NCI-H187 (cell line): ENCODE data around the gene ARHGAP28.

ENCODE experiments used
- DNase-seq, 2 experiments: peaks; one replicate each; lab custom pipeline; 2025; lab: John Stamatoyannopoulos, UW

ARHGAP28 gene

GRCh38 chr18:6732952-6733351, 3.4 kb downstream of the ARHGAP28 start:
- DNase-seq, result no peak

GRCh38 chr18:6733758-6734157, 4.2 kb downstream of the ARHGAP28 start:
- DNase-seq, result no peak

- no peak for DNase-seq
These were observed 5.4 kb downstream of the ARHGAP28 start for GRCh38 chr18:6734726-6735430.

DNA sequence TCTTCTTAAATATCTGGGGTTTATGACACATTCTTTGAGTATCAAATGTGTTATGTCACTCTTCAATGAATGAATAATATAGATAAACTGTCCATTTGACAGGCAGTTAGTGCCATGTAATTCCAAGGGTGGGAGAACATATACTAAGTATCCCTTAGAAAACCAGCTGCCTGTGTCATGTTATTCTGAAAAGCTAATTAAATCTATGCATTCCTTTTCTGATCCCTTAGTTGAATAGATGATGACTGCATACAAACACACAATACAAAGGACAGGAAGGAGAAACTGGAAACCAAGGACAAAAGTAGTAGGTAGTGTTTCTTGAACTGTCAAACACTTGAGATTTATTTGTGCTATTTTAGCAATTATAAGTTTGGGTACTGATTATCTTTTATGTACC, 8.3 kb downstream of the ARHGAP28 start:
- DNase-seq, result no peak

- DNase-seq, result no peak
These were observed 9.1 kb downstream of the ARHGAP28 start for GRCh38 chr18:6738622-6739021.

GRCh38 chr18:6741232-6741663, 11.7 kb downstream of the ARHGAP28 start:
- no peak for DNase-seq

GRCh38 chr18:6741786-6742185, 12.3 kb downstream of the ARHGAP28 start:
- no peak for DNase-seq

DNA sequence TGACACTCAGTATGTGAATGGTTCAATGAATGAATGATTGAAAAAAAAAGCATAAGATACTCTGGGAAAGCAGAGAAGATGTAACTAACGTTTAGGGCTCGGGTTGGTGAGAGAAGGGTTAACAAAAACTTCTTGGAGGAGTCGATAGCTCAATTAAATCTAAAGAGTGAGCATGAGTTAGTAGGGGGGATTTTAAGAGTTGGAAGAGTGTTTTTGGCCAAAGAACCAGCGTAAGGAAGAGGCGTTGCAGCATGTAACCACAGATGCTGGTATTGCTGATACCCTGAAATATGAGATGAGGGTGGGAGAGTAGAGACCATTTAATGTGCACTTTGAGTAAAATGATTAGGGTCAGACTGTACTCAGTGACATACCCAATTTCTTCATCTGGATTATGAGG, 14.5 kb downstream of the ARHGAP28 start:
- no peak for DNase-seq

DNA sequence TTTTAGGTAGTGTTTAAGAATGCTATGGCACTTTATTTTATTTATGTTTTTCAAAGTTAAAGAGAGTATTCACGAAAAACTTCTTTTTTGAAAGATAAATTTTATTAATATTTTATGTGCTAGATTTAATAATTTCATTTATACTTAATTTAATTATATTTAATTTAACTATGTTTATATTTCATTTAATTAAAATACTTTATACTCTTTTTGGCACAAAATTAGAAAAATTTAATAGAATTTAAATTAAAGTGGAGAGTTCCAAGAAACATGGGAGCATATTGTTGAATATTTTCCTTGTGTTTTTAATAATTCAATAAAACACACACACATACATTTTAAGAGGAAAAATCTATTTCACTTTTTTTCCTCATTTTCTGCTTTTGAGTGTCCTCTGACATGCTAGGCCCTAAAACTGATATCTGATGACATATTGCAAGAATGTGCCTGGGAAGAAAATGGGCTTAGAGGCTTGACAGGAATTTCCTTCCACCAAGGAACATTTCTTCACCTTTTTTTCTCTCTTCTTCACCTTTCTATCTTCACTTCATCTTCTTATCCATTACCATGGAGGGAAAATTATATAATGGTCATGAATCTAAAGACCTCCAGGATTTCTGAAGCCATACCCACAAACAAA, 15.4 kb downstream of the ARHGAP28 start:
- DNase-seq, result no peak

DNA sequence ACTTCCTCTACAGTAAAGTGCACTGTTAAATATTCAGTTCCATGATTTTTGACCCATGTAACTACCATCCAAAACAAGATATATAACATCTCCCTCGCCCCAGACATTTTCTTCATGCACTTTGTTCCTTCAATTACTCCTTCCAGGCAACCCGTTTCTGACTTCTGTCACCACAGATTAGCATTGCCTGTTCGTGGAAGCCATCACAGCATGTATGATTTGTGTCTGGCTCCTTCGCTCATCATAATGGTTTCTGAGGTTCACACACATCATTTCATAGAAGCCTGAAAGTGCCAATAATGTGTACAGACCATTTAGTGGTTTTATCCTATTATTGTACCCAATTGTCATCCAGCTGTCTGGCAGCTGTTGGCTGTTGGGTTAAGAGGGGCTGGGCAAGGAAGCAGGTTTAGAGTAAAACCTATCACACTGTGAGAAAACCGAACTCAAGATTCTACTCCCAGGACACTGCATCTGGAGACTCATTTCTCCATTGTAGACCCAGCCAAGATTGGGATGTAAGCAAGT, 16.1 kb downstream of the ARHGAP28 start:
- no peak for DNase-seq

- DNase-seq, result no peak
These were observed 17.0 kb downstream of the ARHGAP28 start for GRCh38 chr18:6746386-6746960.

GRCh38 chr18:6747646-6748045, 18.1 kb downstream of the ARHGAP28 start:
- DNase-seq, result no peak

DNA sequence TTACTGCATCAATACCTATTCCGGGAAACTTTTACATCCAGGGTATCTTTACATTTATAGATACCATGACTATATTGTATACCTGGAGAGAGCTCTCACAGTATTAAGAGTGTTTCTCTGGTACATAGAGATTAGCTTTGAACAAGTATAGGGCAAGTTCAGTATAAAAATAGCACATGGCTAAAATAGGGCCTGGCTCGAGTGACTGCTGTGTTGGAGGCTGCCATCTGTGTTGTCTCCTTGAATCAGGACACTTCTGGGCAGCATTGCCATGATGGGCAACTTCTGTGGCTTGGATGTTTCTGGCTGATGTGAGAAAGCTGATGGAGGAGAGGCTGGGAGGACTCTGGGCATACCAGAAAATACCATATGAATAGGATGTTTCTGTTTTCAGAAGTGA, 18.7 kb downstream of the ARHGAP28 start:
- DNase-seq, result no peak

GRCh38 chr18:6750411-6750810, 20.9 kb downstream of the ARHGAP28 start:
- no peak for DNase-seq

GRCh38 chr18:6751222-6751621, 21.7 kb downstream of the ARHGAP28 start:
- no peak for DNase-seq

- DNase-seq, result no peak
These were observed 22.8 kb downstream of the ARHGAP28 start for GRCh38 chr18:6752202-6752860.

DNA sequence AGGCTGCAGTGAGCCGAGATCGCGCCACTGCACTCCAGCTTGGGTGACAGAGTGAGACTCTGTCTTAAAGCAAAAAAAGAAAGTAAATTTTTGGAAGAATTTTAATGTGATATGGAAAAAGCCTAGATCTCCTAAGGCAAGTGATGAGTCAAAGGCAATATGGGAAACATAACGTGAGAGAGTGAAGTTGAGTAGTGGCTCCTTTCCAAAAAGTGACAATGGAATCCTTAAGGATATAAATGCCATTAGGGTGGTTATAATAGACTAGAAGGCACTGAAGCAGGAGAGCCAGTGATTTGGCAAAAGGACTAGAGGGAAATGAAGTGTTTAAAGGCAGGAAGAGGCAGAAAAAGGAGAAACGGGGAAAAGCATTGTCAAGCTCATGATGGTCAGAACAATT, 25.6 kb downstream of the ARHGAP28 start:
- no peak for DNase-seq

DNA sequence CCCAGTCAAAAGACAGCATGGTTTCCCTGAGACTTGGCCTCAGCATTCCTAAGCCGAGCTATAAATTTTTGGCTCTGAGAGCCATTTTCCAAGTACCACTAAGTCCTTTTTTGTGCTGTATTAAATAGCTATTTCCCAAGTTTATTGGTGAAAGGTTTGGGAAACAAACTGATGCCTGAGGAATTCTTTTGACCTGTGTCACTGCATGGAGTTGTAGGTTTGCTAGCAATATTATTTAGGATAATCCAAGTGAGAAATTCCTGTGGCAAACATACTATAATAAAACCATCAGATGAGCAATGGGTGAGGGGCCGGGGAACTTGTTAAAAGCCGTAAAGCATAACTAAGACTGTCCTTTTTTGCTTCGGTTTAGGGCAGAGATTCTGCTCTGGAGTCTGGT, 28.4 kb downstream of the ARHGAP28 start:
- DNase-seq, result no peak

GRCh38 chr18:6759579-6759978, 30.1 kb downstream of the ARHGAP28 start:
- DNase-seq, result no peak

GRCh38 chr18:6763524-6763923, 34.0 kb downstream of the ARHGAP28 start:
- DNase-seq, result no peak

GRCh38 chr18:6764382-6764781, 34.9 kb downstream of the ARHGAP28 start:
- no peak for DNase-seq

DNA sequence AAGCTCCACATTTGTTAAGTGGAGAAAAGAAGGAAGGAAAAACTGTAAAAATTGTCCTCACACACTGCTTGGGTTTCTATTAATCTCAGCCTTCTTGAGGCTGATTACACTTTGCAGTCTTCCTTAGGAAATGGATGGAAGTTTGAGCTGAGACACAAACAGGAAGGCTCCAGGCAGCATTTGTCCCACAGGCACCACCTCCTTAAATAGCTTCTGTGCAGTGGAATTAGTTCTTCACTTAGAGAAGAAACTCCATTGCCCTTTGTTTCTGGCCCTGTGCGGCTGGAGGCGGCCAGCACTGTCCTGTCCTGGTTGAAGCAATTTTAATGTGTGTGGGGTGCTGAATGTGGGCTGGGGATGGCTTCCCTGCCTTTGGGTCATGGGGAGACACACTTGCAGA, 44.3 kb downstream of the ARHGAP28 start:
- no peak for DNase-seq

DNA sequence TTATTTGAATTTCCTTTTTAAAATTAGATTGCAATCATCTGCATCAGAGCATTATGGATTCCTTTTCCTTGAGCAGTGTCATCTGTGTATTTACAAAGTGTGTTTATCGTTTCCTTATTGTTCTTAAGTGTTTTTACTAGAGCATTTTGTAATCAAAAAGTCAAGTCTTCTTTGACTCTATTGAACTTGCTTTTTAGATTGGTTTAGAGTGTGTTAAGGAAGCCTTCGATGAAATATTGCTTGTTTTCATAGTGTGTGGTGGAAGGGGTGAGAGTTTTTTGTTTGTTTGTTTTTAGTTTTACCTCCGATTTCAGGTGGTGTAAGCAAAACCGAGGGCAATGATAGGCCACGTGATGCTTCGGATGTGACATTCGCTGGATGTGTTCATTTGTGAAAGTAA, 45.7 kb downstream of the ARHGAP28 start:
- no peak for DNase-seq
